HL-60 (cell line): ENCODE measurements around the gene CACNA1D.

ENCODE experiments used
- TF ChIP-seq, protein P1 (sequence below): IDR thresholded peaks from one replicate; pipeline ENCODE4 v1.5.1; 2011; ENCODE audit warnings: low read length, control low read depth, inconsistent platforms; ENCODE audit not compliant: insufficient read depth
- TF ChIP-seq, protein P2 (sequence below): IDR thresholded peaks from 2 replicates; pipeline ENCODE4 v1.6.1; 2012; ENCODE audit warnings: low read depth; ENCODE audit not compliant: insufficient replicate concordance

GRCh38 chr3:53862241-53862640 is 367.8 kb downstream of the CACNA1D start:
- TF ChIP-seq, protein P1, sequence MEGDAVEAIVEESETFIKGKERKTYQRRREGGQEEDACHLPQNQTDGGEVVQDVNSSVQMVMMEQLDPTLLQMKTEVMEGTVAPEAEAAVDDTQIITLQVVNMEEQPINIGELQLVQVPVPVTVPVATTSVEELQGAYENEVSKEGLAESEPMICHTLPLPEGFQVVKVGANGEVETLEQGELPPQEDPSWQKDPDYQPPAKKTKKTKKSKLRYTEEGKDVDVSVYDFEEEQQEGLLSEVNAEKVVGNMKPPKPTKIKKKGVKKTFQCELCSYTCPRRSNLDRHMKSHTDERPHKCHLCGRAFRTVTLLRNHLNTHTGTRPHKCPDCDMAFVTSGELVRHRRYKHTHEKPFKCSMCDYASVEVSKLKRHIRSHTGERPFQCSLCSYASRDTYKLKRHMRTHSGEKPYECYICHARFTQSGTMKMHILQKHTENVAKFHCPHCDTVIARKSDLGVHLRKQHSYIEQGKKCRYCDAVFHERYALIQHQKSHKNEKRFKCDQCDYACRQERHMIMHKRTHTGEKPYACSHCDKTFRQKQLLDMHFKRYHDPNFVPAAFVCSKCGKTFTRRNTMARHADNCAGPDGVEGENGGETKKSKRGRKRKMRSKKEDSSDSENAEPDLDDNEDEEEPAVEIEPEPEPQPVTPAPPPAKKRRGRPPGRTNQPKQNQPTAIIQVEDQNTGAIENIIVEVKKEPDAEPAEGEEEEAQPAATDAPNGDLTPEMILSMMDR = no peak
- TF ChIP-seq, protein P2, sequence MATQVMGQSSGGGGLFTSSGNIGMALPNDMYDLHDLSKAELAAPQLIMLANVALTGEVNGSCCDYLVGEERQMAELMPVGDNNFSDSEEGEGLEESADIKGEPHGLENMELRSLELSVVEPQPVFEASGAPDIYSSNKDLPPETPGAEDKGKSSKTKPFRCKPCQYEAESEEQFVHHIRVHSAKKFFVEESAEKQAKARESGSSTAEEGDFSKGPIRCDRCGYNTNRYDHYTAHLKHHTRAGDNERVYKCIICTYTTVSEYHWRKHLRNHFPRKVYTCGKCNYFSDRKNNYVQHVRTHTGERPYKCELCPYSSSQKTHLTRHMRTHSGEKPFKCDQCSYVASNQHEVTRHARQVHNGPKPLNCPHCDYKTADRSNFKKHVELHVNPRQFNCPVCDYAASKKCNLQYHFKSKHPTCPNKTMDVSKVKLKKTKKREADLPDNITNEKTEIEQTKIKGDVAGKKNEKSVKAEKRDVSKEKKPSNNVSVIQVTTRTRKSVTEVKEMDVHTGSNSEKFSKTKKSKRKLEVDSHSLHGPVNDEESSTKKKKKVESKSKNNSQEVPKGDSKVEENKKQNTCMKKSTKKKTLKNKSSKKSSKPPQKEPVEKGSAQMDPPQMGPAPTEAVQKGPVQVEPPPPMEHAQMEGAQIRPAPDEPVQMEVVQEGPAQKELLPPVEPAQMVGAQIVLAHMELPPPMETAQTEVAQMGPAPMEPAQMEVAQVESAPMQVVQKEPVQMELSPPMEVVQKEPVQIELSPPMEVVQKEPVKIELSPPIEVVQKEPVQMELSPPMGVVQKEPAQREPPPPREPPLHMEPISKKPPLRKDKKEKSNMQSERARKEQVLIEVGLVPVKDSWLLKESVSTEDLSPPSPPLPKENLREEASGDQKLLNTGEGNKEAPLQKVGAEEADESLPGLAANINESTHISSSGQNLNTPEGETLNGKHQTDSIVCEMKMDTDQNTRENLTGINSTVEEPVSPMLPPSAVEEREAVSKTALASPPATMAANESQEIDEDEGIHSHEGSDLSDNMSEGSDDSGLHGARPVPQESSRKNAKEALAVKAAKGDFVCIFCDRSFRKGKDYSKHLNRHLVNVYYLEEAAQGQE = no peak
